Measurements from ENCODE around the gene ANKLE2. TPM values are rescaled to one million over a fixed set of nuclear protein-coding genes. Genes with fewer than 3 reads are reported as not detected.

The ANKLE2 gene
- 67.9 to 87.0 TPM (median 74.3 TPM) in 5 replicates for total RNA-seq (2022; extraction: Qiagen RNA extraction)

GRCh38 chr12:132761032-132761920 is at the start of gene ANKLE2:
Gene ANKLE2, minus strand, starts transcription at chr12:132761832. Its CDS starts 34 bp downstream, at chr12:132761798.

GRCh38 chr12:132710405-132711079 is 51.1 kb downstream of the ANKLE2 start, which contains the start of gene PGAM5:
Gene PGAM5, plus strand, starts transcription at chr12:132710842. Its CDS starts 35 bp downstream, at chr12:132710877.

GRCh38 chr12:132687211-132688164 is 74.1 kb downstream of the ANKLE2 start, which contains the start of the genes POLE and PXMP2:
Gene POLE, minus strand, starts transcription at chr12:132687342. Its CDS starts 27 bp downstream, at chr12:132687315.
Gene PXMP2, plus strand, starts transcription at chr12:132687587. Its CDS starts 84 bp downstream, at chr12:132687671.

Other genes starting within 250 kb of the ANKLE2 start
- gene LRCOL1, start 151.2 kb downstream of the ANKLE2 start, total RNA-seq (2022; extraction: Qiagen RNA extraction): not detected in 5 replicates
- gene P2RX2, start 143.1 kb downstream of the ANKLE2 start, total RNA-seq (2022; extraction: Qiagen RNA extraction): not detected in 5 replicates
- 41.1 to 50.1 TPM (median 43.1 TPM) in 5 replicates for gene POLE, start 74.5 kb downstream of the ANKLE2 start, total RNA-seq (2022; extraction: Qiagen RNA extraction)
- gene PXMP2, start 74.2 kb downstream of the ANKLE2 start, total RNA-seq (2022; extraction: Qiagen RNA extraction): 20.9 to 32.5 TPM (median 32.0 TPM) in 5 replicates
- gene PGAM5, start 51.0 kb downstream of the ANKLE2 start, total RNA-seq (2022; extraction: Qiagen RNA extraction): 45.5 to 55.1 TPM (median 53.3 TPM) in 5 replicates
- gene GOLGA3, start 67.0 kb upstream of the ANKLE2 start, total RNA-seq (2022; extraction: Qiagen RNA extraction): 19.4 to 30.2 TPM (median 21.1 TPM) in 5 replicates
- gene CHFR, start 125.8 kb upstream of the ANKLE2 start, total RNA-seq (2022; extraction: Qiagen RNA extraction): 20.6 to 26.6 TPM (median 22.6 TPM) in 5 replicates
- gene ZNF605, start 194.5 kb upstream of the ANKLE2 start, total RNA-seq (2022; extraction: Qiagen RNA extraction): 2.1 to 4.1 TPM (median 3.1 TPM) in 5 replicates
- gene ZNF26, start 224.5 kb upstream of the ANKLE2 start, total RNA-seq (2022; extraction: Qiagen RNA extraction): 7.0 to 10.3 TPM (median 7.8 TPM) in 5 replicates

All from A549 treated with Hydrocortisone at 1 μM for 4 hours (cell line).